Body of pancreas (tissue), 4 donors: ENCODE measurements around the gene CTDSPL.

ENCODE experiments used
- POLR2A ChIP-seq, 3 donors: fragments of 450-650 bp; IDR thresholded peaks; one replicate each; pipeline ENCODE4 v1.6.1; 2016; ENCODE audit warnings: antibody characterized with exemption in 3 of 3, mild to moderate bottlenecking in 2 of 3
- TF ChIP-seq, protein P1 (sequence below), 7 experiments: fragments of 450-650 bp in 4 of 7; fragments of 200-600 bp in 3 of 7; sonication (generic) in 3 of 7; IDR thresholded peaks; one replicate each; pipeline ENCODE4 v1.5.1; 2016 to 2019; ENCODE audit warnings: antibody characterized with exemption in 7 of 7

DNA sequence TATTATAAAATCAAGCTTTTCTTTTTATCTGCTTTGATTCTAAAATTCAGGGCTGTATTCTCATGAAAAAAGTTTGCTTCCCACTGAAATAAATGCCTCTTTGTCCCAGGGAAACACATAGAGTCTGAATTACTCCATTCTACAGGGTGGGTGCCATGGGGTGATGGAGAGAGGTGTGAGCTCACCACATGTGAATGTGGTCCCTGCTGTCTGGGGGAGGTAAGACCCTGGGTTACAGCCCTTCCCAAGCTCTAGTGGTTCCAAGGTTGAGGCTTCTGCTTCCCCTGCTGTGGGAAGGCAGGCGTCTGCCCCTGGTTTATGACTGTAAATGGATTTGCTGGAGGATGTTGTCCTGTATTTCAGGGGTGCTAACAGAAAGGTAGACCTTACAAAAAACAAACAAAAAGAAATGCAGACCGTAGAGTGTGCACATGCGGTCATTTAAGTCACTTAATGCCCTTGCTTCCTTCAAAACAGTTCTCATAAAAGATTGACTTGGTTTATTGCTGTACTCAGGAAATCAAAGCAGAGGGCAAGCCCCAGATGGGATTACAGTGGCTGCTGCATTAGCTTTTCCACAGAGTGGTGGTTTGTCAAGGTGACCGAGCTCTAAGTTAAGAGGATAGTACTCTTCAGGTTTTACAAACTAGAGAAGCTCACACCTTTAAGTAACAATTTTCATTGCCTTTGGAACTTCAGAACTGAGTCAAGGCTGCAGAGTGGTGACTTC is 49.2 kb downstream of the CTDSPL start:
- TF ChIP-seq, protein P1, sequence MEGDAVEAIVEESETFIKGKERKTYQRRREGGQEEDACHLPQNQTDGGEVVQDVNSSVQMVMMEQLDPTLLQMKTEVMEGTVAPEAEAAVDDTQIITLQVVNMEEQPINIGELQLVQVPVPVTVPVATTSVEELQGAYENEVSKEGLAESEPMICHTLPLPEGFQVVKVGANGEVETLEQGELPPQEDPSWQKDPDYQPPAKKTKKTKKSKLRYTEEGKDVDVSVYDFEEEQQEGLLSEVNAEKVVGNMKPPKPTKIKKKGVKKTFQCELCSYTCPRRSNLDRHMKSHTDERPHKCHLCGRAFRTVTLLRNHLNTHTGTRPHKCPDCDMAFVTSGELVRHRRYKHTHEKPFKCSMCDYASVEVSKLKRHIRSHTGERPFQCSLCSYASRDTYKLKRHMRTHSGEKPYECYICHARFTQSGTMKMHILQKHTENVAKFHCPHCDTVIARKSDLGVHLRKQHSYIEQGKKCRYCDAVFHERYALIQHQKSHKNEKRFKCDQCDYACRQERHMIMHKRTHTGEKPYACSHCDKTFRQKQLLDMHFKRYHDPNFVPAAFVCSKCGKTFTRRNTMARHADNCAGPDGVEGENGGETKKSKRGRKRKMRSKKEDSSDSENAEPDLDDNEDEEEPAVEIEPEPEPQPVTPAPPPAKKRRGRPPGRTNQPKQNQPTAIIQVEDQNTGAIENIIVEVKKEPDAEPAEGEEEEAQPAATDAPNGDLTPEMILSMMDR (IDR thresholded peaks at IDR 0.05): no peak
- TF ChIP-seq POLR2A (IDR thresholded peaks at IDR 0.05): no peak
